ENCODE measurements around the gene SNX9.
A peak's percentile ranks its signal among the peaks of the same experiment; 100 is the strongest.

SNX9 gene

GRCh38 chr6:157975456-157975855 lies 152.4 kb downstream of the SNX9 start:
- H3K4me1 Mint-ChIP-seq = peaks cover 10% of the 10 kb centered on the region
- H3K9me3 Mint-ChIP-seq = no peaks in the 10 kb centered on the region
- no peak overlapping the region for H3K27ac Mint-ChIP-seq
- H3K27me3 Mint-ChIP-seq (ENCODE audit: low read depth) = peaks cover 3% of the 10 kb centered on the region
- TF ChIP-seq, protein P1, sequence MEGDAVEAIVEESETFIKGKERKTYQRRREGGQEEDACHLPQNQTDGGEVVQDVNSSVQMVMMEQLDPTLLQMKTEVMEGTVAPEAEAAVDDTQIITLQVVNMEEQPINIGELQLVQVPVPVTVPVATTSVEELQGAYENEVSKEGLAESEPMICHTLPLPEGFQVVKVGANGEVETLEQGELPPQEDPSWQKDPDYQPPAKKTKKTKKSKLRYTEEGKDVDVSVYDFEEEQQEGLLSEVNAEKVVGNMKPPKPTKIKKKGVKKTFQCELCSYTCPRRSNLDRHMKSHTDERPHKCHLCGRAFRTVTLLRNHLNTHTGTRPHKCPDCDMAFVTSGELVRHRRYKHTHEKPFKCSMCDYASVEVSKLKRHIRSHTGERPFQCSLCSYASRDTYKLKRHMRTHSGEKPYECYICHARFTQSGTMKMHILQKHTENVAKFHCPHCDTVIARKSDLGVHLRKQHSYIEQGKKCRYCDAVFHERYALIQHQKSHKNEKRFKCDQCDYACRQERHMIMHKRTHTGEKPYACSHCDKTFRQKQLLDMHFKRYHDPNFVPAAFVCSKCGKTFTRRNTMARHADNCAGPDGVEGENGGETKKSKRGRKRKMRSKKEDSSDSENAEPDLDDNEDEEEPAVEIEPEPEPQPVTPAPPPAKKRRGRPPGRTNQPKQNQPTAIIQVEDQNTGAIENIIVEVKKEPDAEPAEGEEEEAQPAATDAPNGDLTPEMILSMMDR (IDR thresholded peaks at IDR 0.05; ENCODE audit: unreplicated experiment in 3 of 3) = no peak
- no peaks in the 10 kb centered on the region for H3K36me3 Mint-ChIP-seq (ENCODE audit: low read depth)
- no peak overlapping the region for H3K4me3 Mint-ChIP-seq

- Mint-ChIP-seq H3K4me3 (no peak overlapping the region), H3K4me1 (peaks cover 8% of the 10 kb centered on the region), H3K27me3 (ENCODE audit: low read depth) (peaks cover 3% of the 10 kb centered on the region), H3K36me3 (ENCODE audit: low read depth) (no peaks in the 10 kb centered on the region), H3K9me3 (no peaks in the 10 kb centered on the region), H3K27ac (peak overlapping the region in 1 of 3 experiments; percentile 39)
- TF ChIP-seq, protein P1 (IDR thresholded peaks at IDR 0.05; ENCODE audit: unreplicated experiment in 3 of 3) = no peak
These were observed 153.5 kb downstream of the SNX9 start for GRCh38 chr6:157976345-157977175.

GRCh38 chr6:157977176-157977804 lies 154.2 kb downstream of the SNX9 start:
- TF ChIP-seq, protein P1 (IDR thresholded peaks at IDR 0.05; ENCODE audit: unreplicated experiment in 3 of 3) = no peak
- no peaks in the 10 kb centered on the region for H3K9me3 Mint-ChIP-seq
- H3K4me3 Mint-ChIP-seq = no peak overlapping the region
- peak overlapping the region in 1 of 3 experiments; percentile 3 for H3K27ac Mint-ChIP-seq
- peaks cover 3% of the 10 kb centered on the region for H3K27me3 Mint-ChIP-seq (ENCODE audit: low read depth)
- no peaks in the 10 kb centered on the region for H3K36me3 Mint-ChIP-seq (ENCODE audit: low read depth)
- H3K4me1 Mint-ChIP-seq = peaks cover 5% of the 10 kb centered on the region

- TF ChIP-seq, protein P1 (IDR thresholded peaks at IDR 0.05; ENCODE audit: unreplicated experiment in 3 of 3) = no peak
- Mint-ChIP-seq H3K4me1 (peaks cover 11% of the 10 kb centered on the region), H3K9me3 (no peaks in the 10 kb centered on the region), H3K4me3 (no peak overlapping the region), H3K27ac (peak overlapping the region in 2 of 3 experiments; percentile 4 to 30), H3K27me3 (ENCODE audit: low read depth) (peaks cover 3% of the 10 kb centered on the region), H3K36me3 (ENCODE audit: low read depth) (no peaks in the 10 kb centered on the region)
These were observed 155.2 kb downstream of the SNX9 start for GRCh38 chr6:157978021-157978783.

DNA sequence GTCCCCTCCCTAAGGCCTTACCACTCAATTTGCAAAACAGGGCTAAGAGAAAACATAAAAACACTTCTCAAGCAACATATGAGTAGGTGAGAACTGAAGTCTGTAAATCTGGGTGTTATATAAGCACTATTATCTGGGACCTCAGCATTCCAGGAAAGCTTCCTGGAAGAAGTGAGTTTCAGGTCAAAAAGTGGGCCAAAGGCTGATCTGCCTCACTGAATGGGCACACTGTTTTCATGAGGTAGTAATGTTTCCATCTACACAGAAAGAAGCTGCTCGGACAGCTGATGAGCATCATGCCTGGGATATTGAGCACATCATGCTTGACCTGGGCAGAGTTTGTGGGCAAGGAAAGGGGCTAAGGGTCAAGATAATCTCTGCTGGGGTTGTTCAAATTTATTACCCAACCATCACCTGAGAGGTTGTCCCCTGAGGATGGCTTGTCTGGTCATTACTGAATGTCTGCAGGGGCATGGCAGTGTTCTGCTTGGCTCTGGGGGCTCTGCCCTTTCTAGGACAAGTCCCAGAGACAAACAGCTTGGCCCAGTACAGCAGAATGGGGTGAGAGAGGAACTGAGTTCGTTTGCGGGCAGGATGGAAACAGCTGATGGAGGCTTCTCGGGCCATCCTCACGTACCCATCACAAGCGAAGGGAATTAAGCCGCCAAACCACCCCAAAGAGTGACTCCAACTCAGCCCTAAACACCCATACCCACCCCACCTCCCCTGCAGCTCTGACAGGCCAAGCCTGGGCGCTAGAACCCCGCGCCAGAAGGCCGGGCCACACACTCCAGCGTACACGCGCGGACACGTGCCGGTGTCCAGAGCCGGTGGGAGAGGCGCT lies 157.5 kb downstream of the SNX9 start:
- H3K36me3 Mint-ChIP-seq (ENCODE audit: low read depth) = no peaks in the 10 kb centered on the region
- TF ChIP-seq, protein P1 (IDR thresholded peaks at IDR 0.05; ENCODE audit: unreplicated experiment in 3 of 3) = no peak
- peak overlapping the region; percentile 73 to 82 (median 74) for H3K4me3 Mint-ChIP-seq
- H3K9me3 Mint-ChIP-seq = no peaks in the 10 kb centered on the region
- H3K4me1 Mint-ChIP-seq = peaks cover 29% of the 10 kb centered on the region
- peak overlapping the region; percentile 46 to 90 (median 72) for H3K27ac Mint-ChIP-seq
- H3K27me3 Mint-ChIP-seq (ENCODE audit: low read depth) = peaks cover 3% of the 10 kb centered on the region

Measured in nephron (organoid).